Ishikawa (cell line): Measurements from ENCODE around the gene INPP4B.

Source experiments
- CEBPB ChIP-seq: IDR thresholded peaks from 2 replicates; pipeline ENCODE4 v1.6.1; 2012
- CREB1 ChIP-seq: IDR thresholded peaks from 2 replicates; pipeline ENCODE4 v1.6.1; 2012; ENCODE audit warnings: low read depth
- EGR1 ChIP-seq: IDR thresholded peaks from 2 replicates; pipeline ENCODE4 v1.6.1; 2012
- EP300 ChIP-seq: IDR thresholded peaks from 2 replicates; pipeline ENCODE4 v1.6.1; 2012; ENCODE audit warnings: borderline replicate concordance
- FOXM1 ChIP-seq: IDR thresholded peaks from 2 replicates; pipeline ENCODE4 v1.6.1; 2012; ENCODE audit warnings: low read depth, borderline replicate concordance
- NFIC ChIP-seq: IDR thresholded peaks from 2 replicates; pipeline ENCODE4 v1.6.1; 2012
- RAD21 ChIP-seq: IDR thresholded peaks from 2 replicates; pipeline ENCODE4 v1.6.1; 2012; ENCODE audit warnings: low read depth
- TAF1 ChIP-seq: IDR thresholded peaks from 2 replicates; pipeline ENCODE4 v1.6.1; 2012; ENCODE audit warnings: low read depth, mild to moderate bottlenecking
- TCF12 ChIP-seq: IDR thresholded peaks from 2 replicates; pipeline ENCODE4 v1.6.1; 2012; ENCODE audit warnings: low read depth
- TEAD4 ChIP-seq: IDR thresholded peaks from 2 replicates; pipeline ENCODE4 v1.6.1; 2012
- YY1 ChIP-seq: IDR thresholded peaks from 2 replicates; pipeline ENCODE4 v1.6.1; 2012; ENCODE audit warnings: low read depth
- ZBTB7A ChIP-seq: IDR thresholded peaks from 2 replicates; pipeline ENCODE4 v1.6.1; 2012; ENCODE audit warnings: low read depth
- TF ChIP-seq, protein P1 (sequence below): IDR thresholded peaks from 2 replicates; pipeline ENCODE4 v1.6.1; 2012
- TF ChIP-seq, protein P2 (sequence below): IDR thresholded peaks from 2 replicates; pipeline ENCODE4 v1.6.1; 2012
- TF ChIP-seq, protein P3 (sequence below): IDR thresholded peaks from 2 replicates; pipeline ENCODE4 v1.6.1; 2012; ENCODE audit warnings: low read depth, mild to moderate bottlenecking

The INPP4B gene

DNA sequence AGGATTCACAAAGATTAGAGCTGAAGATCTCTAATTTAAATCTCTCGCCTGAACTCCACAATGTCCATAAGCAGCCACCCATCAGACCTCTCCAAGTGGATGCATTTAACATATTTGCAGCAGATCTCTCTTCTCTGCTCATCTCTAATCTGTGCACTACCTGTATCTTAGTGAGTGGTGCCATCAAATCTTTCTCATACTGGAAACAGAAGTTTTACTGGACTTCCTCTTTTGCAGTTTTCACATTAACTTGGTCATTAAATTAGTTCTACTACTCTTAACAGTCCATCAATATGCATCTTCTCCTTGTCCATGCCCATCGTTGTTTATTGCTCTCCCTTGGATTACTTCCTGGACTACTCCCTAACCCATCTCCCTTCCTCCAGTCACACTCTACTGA is 721.2 kb downstream of the INPP4B start:
- TF ChIP-seq TCF12 (no peak), TAF1 (no peak)
- TF ChIP-seq, protein P1, sequence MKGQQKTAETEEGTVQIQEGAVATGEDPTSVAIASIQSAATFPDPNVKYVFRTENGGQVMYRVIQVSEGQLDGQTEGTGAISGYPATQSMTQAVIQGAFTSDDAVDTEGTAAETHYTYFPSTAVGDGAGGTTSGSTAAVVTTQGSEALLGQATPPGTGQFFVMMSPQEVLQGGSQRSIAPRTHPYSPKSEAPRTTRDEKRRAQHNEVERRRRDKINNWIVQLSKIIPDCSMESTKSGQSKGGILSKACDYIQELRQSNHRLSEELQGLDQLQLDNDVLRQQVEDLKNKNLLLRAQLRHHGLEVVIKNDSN = no peak

DNA sequence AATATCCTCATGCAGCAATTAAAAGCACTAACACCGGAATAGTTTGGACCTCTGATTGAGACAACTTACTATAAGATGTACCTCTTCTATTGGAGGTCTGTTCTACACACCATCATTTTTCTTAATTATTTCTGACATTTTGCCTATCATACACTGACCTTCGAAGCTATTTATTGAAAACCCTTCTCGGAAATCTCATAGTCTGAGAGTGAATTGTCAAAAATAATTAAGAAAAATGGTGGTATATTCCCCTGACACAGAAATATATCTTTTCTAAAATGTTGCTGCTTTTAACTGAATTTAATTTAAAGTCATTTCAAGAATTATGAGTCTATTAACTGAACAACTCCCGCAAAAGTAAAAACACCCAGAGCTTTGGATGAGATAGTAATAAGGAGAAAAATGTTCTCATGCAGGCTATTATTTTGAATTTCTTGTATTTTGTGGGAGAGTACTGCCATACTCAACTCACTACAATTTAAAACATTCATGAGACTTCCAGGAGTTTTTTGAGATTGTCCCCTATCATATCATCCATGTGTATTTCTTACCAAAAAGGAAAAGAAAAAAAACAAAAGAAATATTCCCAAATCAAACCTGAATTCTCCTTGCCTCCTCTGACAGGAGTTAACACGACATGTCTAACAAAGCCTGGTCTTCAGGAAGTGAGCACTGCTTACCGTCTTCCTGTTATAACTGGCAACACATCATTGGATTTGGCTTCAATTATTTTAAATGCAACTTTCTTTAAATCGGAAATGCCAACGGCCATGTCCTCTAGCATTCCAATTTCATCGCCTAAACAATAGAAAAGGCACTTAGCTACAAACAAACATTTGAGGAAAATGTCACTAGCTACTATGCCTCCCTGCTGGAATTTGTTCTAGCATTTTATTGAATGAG is 724.4 kb downstream of the INPP4B start:
- TF ChIP-seq TEAD4 = no peak
- TF ChIP-seq CEBPB = no peak
- no peak for TF ChIP-seq ZBTB7A
- TF ChIP-seq TCF12 = no peak
- no peak for TF ChIP-seq RAD21
- no peak for TF ChIP-seq EP300
- TF ChIP-seq YY1 = no peak
- TF ChIP-seq EGR1 = no peak
- TF ChIP-seq, protein P1 = no peak
- TF ChIP-seq, protein P2, sequence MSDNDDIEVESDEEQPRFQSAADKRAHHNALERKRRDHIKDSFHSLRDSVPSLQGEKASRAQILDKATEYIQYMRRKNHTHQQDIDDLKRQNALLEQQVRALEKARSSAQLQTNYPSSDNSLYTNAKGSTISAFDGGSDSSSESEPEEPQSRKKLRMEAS = no peak
- TF ChIP-seq FOXM1 = no peak
- TF ChIP-seq TAF1 = no peak

DNA sequence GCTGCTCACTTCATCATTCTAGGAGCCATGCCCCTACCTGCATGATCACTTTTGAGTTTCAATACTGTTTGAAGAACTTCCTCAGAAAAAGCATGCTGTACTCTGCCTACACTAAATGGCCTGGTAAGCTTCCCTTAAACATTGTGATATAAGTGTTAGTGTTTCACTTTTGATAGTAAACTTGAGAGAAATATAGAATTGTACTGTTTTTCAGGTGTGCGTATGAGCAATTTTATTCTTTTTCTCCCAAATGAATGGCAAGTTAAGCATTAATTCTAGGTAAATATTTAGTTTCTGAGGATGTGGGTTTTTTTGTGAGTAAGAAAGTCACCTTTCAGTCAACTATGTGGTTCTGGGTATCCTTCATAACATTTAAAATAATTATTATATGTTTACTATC is 725.2 kb downstream of the INPP4B start:
- TF ChIP-seq TAF1 = no peak
- TF ChIP-seq TEAD4 = no peak
- no peak for TF ChIP-seq FOXM1
- no peak for TF ChIP-seq TCF12
- TF ChIP-seq, protein P1 = no peak

DNA sequence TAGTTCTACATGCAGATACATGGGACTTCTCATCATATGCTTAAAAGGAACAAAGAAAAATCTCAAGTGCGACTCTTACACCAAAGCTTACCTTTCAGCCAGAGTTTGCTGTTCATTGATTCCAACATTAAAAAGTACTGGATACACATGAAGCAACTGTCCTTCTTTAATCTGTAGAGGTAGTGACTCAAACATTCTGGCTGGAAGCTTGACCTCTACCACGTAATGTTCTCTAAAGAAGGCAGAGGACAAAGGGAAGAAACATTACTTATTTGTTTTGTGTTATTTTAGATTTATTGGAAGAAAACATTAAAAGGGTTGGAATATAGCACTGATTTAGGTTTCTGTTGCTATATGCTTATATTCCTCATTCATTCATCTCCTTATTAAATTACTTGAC is 733.6 kb downstream of the INPP4B start:
- TF ChIP-seq, protein P2 = no peak
- TF ChIP-seq FOXM1 = no peak
- no peak for TF ChIP-seq CREB1
- TF ChIP-seq RAD21 = no peak
- TF ChIP-seq TCF12 = no peak
- TF ChIP-seq, protein P3, sequence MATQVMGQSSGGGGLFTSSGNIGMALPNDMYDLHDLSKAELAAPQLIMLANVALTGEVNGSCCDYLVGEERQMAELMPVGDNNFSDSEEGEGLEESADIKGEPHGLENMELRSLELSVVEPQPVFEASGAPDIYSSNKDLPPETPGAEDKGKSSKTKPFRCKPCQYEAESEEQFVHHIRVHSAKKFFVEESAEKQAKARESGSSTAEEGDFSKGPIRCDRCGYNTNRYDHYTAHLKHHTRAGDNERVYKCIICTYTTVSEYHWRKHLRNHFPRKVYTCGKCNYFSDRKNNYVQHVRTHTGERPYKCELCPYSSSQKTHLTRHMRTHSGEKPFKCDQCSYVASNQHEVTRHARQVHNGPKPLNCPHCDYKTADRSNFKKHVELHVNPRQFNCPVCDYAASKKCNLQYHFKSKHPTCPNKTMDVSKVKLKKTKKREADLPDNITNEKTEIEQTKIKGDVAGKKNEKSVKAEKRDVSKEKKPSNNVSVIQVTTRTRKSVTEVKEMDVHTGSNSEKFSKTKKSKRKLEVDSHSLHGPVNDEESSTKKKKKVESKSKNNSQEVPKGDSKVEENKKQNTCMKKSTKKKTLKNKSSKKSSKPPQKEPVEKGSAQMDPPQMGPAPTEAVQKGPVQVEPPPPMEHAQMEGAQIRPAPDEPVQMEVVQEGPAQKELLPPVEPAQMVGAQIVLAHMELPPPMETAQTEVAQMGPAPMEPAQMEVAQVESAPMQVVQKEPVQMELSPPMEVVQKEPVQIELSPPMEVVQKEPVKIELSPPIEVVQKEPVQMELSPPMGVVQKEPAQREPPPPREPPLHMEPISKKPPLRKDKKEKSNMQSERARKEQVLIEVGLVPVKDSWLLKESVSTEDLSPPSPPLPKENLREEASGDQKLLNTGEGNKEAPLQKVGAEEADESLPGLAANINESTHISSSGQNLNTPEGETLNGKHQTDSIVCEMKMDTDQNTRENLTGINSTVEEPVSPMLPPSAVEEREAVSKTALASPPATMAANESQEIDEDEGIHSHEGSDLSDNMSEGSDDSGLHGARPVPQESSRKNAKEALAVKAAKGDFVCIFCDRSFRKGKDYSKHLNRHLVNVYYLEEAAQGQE = no peak
- TF ChIP-seq TAF1 = no peak
- TF ChIP-seq ZBTB7A = no peak

DNA sequence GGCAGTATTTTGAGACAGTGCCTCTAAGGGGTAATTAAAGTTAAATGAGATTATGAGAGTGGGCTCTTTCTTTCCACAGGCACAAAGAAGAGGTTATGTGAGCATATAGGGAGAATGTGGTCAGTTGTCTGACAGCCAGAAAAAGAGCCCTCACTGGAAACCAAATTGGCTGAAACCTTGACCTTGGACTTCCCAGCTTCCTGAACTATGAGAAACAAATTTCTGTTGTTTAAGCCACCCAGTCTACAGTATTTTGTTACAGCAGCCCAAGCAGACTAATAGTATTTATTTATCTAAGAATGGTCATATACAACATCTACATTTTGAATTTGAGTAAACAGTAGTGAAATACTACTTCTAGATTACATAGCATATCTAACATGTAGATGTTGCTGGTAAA is 736.0 kb downstream of the INPP4B start:
- TF ChIP-seq RAD21 (no peak), FOXM1 (no peak), YY1 (no peak), EGR1 (no peak), EP300 (no peak), ZBTB7A (no peak), NFIC (no peak), TEAD4 (no peak), CEBPB (no peak)
- TF ChIP-seq, protein P3 = no peak
- TF ChIP-seq, protein P1 = no peak
- TF ChIP-seq, protein P2 = no peak
